K562 (cell line): ENCODE measurements around the gene ANKDD1A. TPM values are rescaled to one million over a fixed set of nuclear protein-coding genes. Genes with fewer than 3 reads are reported as not detected.

Experiments used
- ARID3B ChIP-seq: fragments of 250-450 bp; sonication (Bioruptor Pico); IDR thresholded peaks from 2 replicates; pipeline ENCODE4 v1.4.0; 2020; ENCODE audit warnings: borderline replicate concordance
- COPS2 ChIP-seq: fragments of 450-650 bp; conservative IDR thresholded peaks from 2 replicates; pipeline ENCODE4 v1.6.1; 2016; ENCODE audit warnings: mild to moderate bottlenecking, moderate library complexity
- DDX20 ChIP-seq: fragments of 450-650 bp; IDR thresholded peaks from 2 replicates; pipeline ENCODE4 v1.6.1; 2016; ENCODE audit warnings: missing genetic modification characterization, low read depth, mild to moderate bottlenecking, missing compliant biosample characterization, moderate library complexity
- E2F3 ChIP-seq: fragments of 250-450 bp; sonication (Bioruptor Pico); IDR thresholded peaks from 2 replicates; pipeline ENCODE4 v1.4.0; 2020; ENCODE audit warnings: mild to moderate bottlenecking
- EWSR1 ChIP-seq: fragments of 450-650 bp; IDR thresholded peaks from 2 replicates; pipeline ENCODE4 v1.6.1; 2018; ENCODE audit warnings: borderline replicate concordance, mild to moderate bottlenecking, low read depth, moderate library complexity; ENCODE audit not compliant: partially characterized antibody
- FOXA3 ChIP-seq, 2 experiments: fragments of 450-650 bp in 1 of 2; sonication (generic) in 1 of 2; formaldehyde crosslinking; IDR thresholded peaks in 1 of 2; conservative IDR thresholded peaks in 1 of 2; 2 replicates each; pipeline versions ENCODE4 v1.4.0 to v1.8.0; 2020 to 2022; ENCODE audit warnings: mild to moderate bottlenecking in 2 of 2, missing genetic modification reagents in 1 of 2
- GATA2 ChIP-seq: sonication (generic); formaldehyde crosslinking; IDR thresholded peaks from 2 replicates; pipeline ENCODE4 v1.4.0; 2020; ENCODE audit warnings: mild to moderate bottlenecking, missing genetic modification reagents
- KHSRP ChIP-seq: fragments of 450-650 bp; IDR thresholded peaks from 2 replicates; pipeline ENCODE4 v1.6.1; 2017
- LCOR ChIP-seq: sonication (generic); formaldehyde crosslinking; IDR thresholded peaks from 2 replicates; pipeline ENCODE4 v1.8.0; 2022; ENCODE audit warnings: mild to moderate bottlenecking, missing genetic modification reagents
- SMARCB1 ChIP-seq: IDR thresholded peaks from 2 replicates; pipeline ENCODE4 v1.6.1; 2011; ENCODE audit warnings: improper control_type of control experiment, low read depth; ENCODE audit not compliant: insufficient read length
- TFE3 ChIP-seq: fragments of 450-650 bp; formaldehyde crosslinking; IDR thresholded peaks from 2 replicates; pipeline ENCODE4 v1.4.0; 2020; ENCODE audit warnings: mild to moderate bottlenecking, mixed read lengths
- ZBTB1 ChIP-seq: sonication (generic); formaldehyde crosslinking; IDR thresholded peaks from 2 replicates; pipeline ENCODE4 v1.8.1; 2023; ENCODE audit warnings: missing genetic modification reagents, low read depth, mild to moderate bottlenecking, borderline replicate concordance
- ZEB2 ChIP-seq: fragments of 450-650 bp; IDR thresholded peaks from 2 replicates; pipeline ENCODE4 v1.6.1; 2016
- ZNF133 ChIP-seq: fragments of 250-450 bp; sonication (Bioruptor Pico); IDR thresholded peaks from 2 replicates; pipeline ENCODE4 v1.4.0; 2020; ENCODE audit warnings: mild to moderate bottlenecking
- ZNF407 ChIP-seq: fragments of 450-650 bp; IDR thresholded peaks from 2 replicates; pipeline ENCODE4 v1.6.1; 2016; ENCODE audit warnings: low read depth
- ZNF586 ChIP-seq: fragments of 450-650 bp; formaldehyde crosslinking; conservative IDR thresholded peaks from 2 replicates; pipeline ENCODE4 v1.4.0; 2020; ENCODE audit warnings: mild to moderate bottlenecking, moderate library complexity
- polyA plus RNA-seq, 8 experiments: library from polyadenylated mRNA; depleted of rRNA in 4 of 8; stranded (reverse) in 5 of 8; unstranded in 3 of 8; fragments of >200 nt; fragmentation: Nextera tagmentation in 2 of 8; fragmentation: Illumina TruSeq in 1 of 8; extraction: Ambion mirVana in 2 of 8; extraction: Trizol in 1 of 8; gene quantifications; 2 replicates each; pipeline versions ENCODE4 v1.2.1 to v1.2.3, GENCODE V29; 2011 to 2014; ENCODE audit warnings: inconsistent platforms in 1 of 8, missing spikeins in 1 of 8
- total RNA-seq, 7 experiments: library from RNA; depleted of rRNA in 6 of 7; stranded (reverse); fragments of >200 nt in 6 of 7; fragmentation: Illumina TruSeq in 2 of 7; extraction: Trizol in 2 of 7; gene quantifications; 2 replicates each; pipeline versions ENCODE4 v1.2.1 to v1.2.3, GENCODE V29; 2011 to 2021; ENCODE audit warnings: low replicate concordance in 1 of 7

Gene ANKDD1A
- total and polyA plus RNA-seq, 9 of the 15 experiments (the other 6 are each of a cell fraction or from before 2014, with no cell fraction given) = 0.08 to 0.80 (median 0.43) TPM

- TF ChIP-seq EWSR1 (no peak), ARID3B (CRISPR knock-in tag) (no peak), E2F3 (CRISPR knock-in tag) (no peak), ZBTB1 (no peak), FOXA3 (CRISPR knock-in tag; conservative IDR thresholded peaks at IDR 0.05 in 1 of 2, IDR thresholded peaks at IDR 0.05 in 1 of 2) (peak in 1 of 2 experiments; percentile 42; a peak in 1 of 4 replicates), KHSRP (no peak), ZEB2 (peak; percentile 92), ZNF586 (CRISPR knock-in tag) (no peak), ZNF407 (no peak), SMARCB1 (no peak), DDX20 (tag) (no peak), TFE3 (CRISPR knock-in tag) (no peak), GATA2 (CRISPR knock-in tag) (no peak), LCOR (no peak), COPS2 (no peak), ZNF133 (CRISPR knock-in tag) (no peak)
These were observed 26.5 kb downstream of the ANKDD1A start (continued) for GRCh38 chr15:64938192-64938591.
